ENCODE data around the gene SLC24A3.

Gene SLC24A3

DNA sequence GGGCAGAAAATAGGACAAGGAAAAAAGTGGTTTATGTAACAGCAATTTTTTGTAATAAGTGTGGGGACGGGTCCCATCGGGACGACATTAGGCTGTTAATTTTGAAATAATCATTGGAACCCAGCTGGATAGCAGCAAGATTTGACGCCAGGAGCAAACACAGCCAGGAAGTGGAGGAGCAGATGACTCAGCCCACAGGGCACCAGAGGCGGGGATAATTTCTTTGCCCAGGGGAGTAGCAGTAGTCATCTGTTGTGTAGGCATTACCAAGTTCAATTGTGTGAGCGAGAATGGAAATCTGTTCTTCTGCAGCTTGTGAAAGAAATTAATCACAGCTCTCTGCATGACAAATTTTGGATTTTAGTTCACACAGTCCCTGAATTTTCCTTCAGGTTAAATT is 523.0 kb downstream of the SLC24A3 start:
- Mint-ChIP-seq H3K4me1 (peaks cover 53% of the 10 kb centered on the region), H3K27me3 (ENCODE audit: low read depth, poor library complexity) (peaks cover 3% of the 10 kb centered on the region), H3K27ac (peak overlapping the region; percentile 10), H3K36me3 (ENCODE audit: low read depth) (no peaks in the 10 kb centered on the region), H3K4me3 (no peak overlapping the region), H3K9me3 (no peaks in the 10 kb centered on the region)
- no peak for DNase-seq
- TF ChIP-seq, protein P1, sequence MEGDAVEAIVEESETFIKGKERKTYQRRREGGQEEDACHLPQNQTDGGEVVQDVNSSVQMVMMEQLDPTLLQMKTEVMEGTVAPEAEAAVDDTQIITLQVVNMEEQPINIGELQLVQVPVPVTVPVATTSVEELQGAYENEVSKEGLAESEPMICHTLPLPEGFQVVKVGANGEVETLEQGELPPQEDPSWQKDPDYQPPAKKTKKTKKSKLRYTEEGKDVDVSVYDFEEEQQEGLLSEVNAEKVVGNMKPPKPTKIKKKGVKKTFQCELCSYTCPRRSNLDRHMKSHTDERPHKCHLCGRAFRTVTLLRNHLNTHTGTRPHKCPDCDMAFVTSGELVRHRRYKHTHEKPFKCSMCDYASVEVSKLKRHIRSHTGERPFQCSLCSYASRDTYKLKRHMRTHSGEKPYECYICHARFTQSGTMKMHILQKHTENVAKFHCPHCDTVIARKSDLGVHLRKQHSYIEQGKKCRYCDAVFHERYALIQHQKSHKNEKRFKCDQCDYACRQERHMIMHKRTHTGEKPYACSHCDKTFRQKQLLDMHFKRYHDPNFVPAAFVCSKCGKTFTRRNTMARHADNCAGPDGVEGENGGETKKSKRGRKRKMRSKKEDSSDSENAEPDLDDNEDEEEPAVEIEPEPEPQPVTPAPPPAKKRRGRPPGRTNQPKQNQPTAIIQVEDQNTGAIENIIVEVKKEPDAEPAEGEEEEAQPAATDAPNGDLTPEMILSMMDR (IDR thresholded peaks at IDR 0.05): no peak

DNA sequence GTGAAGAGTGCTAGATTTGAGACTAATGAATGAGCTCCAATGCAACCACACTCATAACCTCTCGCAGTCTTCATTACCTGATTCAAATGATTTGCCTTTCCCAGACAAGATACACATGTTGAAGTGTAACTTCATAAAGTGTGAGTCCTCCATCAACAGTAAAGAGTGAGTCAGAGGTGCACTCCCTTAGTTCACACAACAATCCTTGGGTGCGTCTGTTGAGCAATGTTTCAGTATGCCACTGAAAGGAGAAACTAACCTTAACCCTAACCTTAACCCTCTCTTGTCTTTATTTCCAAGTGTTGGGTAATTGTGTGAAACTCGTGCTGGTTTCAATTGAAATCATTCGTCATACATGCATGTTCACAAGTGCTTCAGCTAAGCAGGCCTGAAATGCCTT is 524.6 kb downstream of the SLC24A3 start:
- peaks cover 11% of the 10 kb centered on the region for H3K27me3 Mint-ChIP-seq (ENCODE audit: low read depth, poor library complexity)
- no peak for DNase-seq
- TF ChIP-seq, protein P1 (IDR thresholded peaks at IDR 0.05): no peak

DNA sequence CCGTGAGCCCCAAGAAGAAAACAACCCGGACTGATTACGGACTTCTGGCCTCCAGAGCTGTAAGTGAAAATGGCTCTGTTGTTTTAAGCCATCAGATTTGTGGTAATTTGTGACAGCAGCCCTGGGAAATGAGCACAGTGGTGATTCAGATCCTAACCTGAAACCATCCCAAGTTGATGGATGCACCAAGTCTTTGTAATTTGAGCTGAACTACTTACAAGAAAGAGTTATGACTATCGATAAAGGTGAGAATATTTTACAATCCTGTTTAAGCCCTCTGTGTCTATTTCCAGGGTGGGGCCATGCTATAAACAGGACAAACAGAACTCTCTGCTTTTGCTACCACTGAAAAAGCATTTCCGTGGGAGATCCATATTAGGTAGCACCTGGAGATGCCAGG is 526.5 kb downstream of the SLC24A3 start:
- Mint-ChIP-seq H3K27ac (peak overlapping the region; percentile 75), H3K36me3 (ENCODE audit: low read depth) (no peaks in the 10 kb centered on the region), H3K4me3 (no peak overlapping the region), H3K4me1 (peaks cover 57% of the 10 kb centered on the region), H3K27me3 (ENCODE audit: low read depth, poor library complexity) (peaks cover 11% of the 10 kb centered on the region), H3K9me3 (peaks cover 3% of the 10 kb centered on the region)
- DNase-seq: no peak
- TF ChIP-seq, protein P1 (IDR thresholded peaks at IDR 0.05): no peak

More for the DNA sequence above, 524.6 kb downstream of the SLC24A3 start:
- H3K36me3 Mint-ChIP-seq (ENCODE audit: low read depth): no peaks in the 10 kb centered on the region
- no peaks in the 10 kb centered on the region for H3K9me3 Mint-ChIP-seq
- H3K4me1 Mint-ChIP-seq: peaks cover 53% of the 10 kb centered on the region
- H3K27ac Mint-ChIP-seq: no peak overlapping the region
- no peak overlapping the region for H3K4me3 Mint-ChIP-seq

DNA sequence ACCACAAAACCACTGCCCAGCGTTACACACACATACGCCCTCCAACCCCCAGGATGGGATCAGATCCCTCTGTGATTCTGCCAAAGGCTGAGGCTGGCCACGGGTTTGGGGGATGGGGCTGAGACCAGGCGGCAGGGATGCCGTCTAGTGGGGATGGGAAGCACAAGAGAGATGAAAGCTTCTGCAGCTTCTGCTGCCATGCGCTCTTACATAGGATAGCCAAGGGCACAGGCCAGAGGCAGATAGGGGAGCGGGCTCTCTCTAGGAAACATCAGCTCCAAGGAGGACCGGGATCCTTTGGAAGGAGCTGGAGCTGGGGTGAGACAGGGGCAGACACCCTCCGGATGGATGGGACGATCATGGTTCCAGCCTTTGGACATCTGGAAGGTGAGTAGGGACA is 526.9 kb downstream of the SLC24A3 start:
- Mint-ChIP-seq H3K27ac (no peak overlapping the region), H3K4me3 (no peak overlapping the region), H3K36me3 (ENCODE audit: low read depth) (no peaks in the 10 kb centered on the region), H3K27me3 (ENCODE audit: low read depth, poor library complexity) (peaks cover 11% of the 10 kb centered on the region), H3K4me1 (peaks cover 53% of the 10 kb centered on the region), H3K9me3 (peaks cover 5% of the 10 kb centered on the region)
- TF ChIP-seq, protein P1 (IDR thresholded peaks at IDR 0.05): no peak
- no peak for DNase-seq

DNA sequence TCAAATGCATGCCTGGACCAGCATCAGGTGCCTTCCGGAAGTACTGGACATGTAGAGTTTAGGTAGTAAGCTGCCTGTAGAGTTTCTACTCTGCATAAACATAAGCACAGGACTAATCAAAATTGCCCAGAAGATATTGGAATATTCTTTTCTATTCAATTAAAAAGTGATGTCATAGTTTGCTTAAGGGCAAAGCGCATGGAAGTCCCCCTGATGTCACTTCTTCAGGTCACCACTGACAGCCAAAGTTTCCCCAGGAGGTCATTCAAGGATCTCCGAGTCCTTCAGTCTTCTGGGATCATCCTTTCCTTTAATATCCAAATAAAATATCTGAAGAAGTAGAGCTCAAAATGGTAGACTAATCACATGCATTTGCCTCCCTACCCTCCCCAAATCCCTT is 528.1 kb downstream of the SLC24A3 start:
- peaks cover 4% of the 10 kb centered on the region for H3K36me3 Mint-ChIP-seq (ENCODE audit: low read depth)
- no peak overlapping the region for H3K4me3 Mint-ChIP-seq
- peaks cover 17% of the 10 kb centered on the region for H3K9me3 Mint-ChIP-seq
- TF ChIP-seq, protein P1 (IDR thresholded peaks at IDR 0.05): no peak
- H3K4me1 Mint-ChIP-seq: peaks cover 41% of the 10 kb centered on the region
- no peak for DNase-seq
- H3K27me3 Mint-ChIP-seq (ENCODE audit: low read depth, poor library complexity): peaks cover 11% of the 10 kb centered on the region
- no peak overlapping the region for H3K27ac Mint-ChIP-seq

DNA sequence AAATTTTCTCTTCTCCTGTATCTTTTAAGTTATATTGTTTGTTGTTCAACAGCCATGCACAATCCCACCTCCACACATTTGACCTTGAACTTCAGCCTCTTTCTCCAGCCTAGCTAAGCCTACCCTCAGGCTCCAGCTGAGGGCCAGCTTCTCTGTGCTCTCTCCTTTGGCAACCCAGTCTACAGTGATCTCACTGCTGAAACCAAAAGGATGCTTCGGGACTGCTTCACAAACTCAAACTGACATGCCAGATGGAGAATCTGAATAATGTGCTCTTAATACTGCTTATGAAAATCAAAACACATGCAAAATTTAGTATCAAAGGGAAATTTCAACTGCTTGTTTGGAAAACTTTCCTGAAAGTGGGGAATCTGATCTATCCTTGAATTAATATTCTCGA is 529.5 kb downstream of the SLC24A3 start:
- Mint-ChIP-seq H3K27me3 (ENCODE audit: low read depth, poor library complexity) (peaks cover 11% of the 10 kb centered on the region), H3K9me3 (peaks cover 27% of the 10 kb centered on the region), H3K36me3 (ENCODE audit: low read depth) (peaks cover 4% of the 10 kb centered on the region), H3K4me3 (no peak overlapping the region), H3K27ac (no peak overlapping the region), H3K4me1 (peaks cover 30% of the 10 kb centered on the region)
- no peak for DNase-seq
- TF ChIP-seq, protein P1 (IDR thresholded peaks at IDR 0.05): no peak
